ENCODE measurements around the gene KDM2B.

The KDM2B gene

GRCh38 chr12:121513464-121514183 lies 67.2 kb downstream of the KDM2B start:
- Histone ChIP-seq H3K4me3 (ENCODE audit: low read length) (no peak overlapping the region), H3K4me1 (ENCODE audit: control insufficient read depth, insufficient read depth, low read length) (no peaks in the 10 kb centered on the region), H3K27me3 (ENCODE audit: control insufficient read depth, insufficient read depth, low read length) (no peaks in the 10 kb centered on the region), H3K9me3 (ENCODE audit: control insufficient read depth, insufficient read depth, low read length) (no peaks in the 10 kb centered on the region), H3K27ac (ENCODE audit: low read length) (no peak overlapping the region), H3K36me3 (ENCODE audit: control insufficient read depth, insufficient read depth, low read length) (peaks cover 26% of the 10 kb centered on the region)
- WGBS (ENCODE audit: insufficient coverage, insufficient read length): no CpG with 5 or more reads among the region's 17 CpGs
- DNase-seq (ENCODE audit: low read depth, low spot score): no peak

- Histone ChIP-seq H3K4me3 (ENCODE audit: low read length) (no peak overlapping the region), H3K36me3 (ENCODE audit: control insufficient read depth, insufficient read depth, low read length) (peaks cover 29% of the 10 kb centered on the region), H3K4me1 (ENCODE audit: control insufficient read depth, insufficient read depth, low read length) (no peaks in the 10 kb centered on the region), H3K27ac (ENCODE audit: low read length) (no peak overlapping the region), H3K9me3 (ENCODE audit: control insufficient read depth, insufficient read depth, low read length) (no peaks in the 10 kb centered on the region), H3K27me3 (ENCODE audit: control insufficient read depth, insufficient read depth, low read length) (no peaks in the 10 kb centered on the region)
- DNase-seq (ENCODE audit: low read depth, low spot score): no peak
- WGBS (ENCODE audit: insufficient coverage, insufficient read length): no CpG with 5 or more reads among the region's 12 CpGs
Measured at GRCh38 chr12:121512561-121512960, 68.3 kb downstream of the KDM2B start.

GRCh38 chr12:121511916-121512315 lies 68.9 kb downstream of the KDM2B start:
- no peaks in the 10 kb centered on the region for H3K9me3 ChIP-seq (ENCODE audit: control insufficient read depth, insufficient read depth, low read length)
- H3K4me3 ChIP-seq (ENCODE audit: low read length): no peak overlapping the region
- peaks cover 29% of the 10 kb centered on the region for H3K36me3 ChIP-seq (ENCODE audit: control insufficient read depth, insufficient read depth, low read length)
- H3K27me3 ChIP-seq (ENCODE audit: control insufficient read depth, insufficient read depth, low read length): no peaks in the 10 kb centered on the region
- no peak for DNase-seq (ENCODE audit: low read depth, low spot score)
- H3K4me1 ChIP-seq (ENCODE audit: control insufficient read depth, insufficient read depth, low read length): no peaks in the 10 kb centered on the region
- no CpG with 5 or more reads among the region's 12 CpGs for WGBS (ENCODE audit: insufficient coverage, insufficient read length)
- H3K27ac ChIP-seq (ENCODE audit: low read length): no peak overlapping the region

- WGBS (ENCODE audit: insufficient coverage, insufficient read length): no CpG with 5 or more reads among the region's 16 CpGs
- no peak for DNase-seq (ENCODE audit: low read depth, low spot score)
- Histone ChIP-seq H3K27ac (ENCODE audit: low read length) (no peak overlapping the region), H3K36me3 (ENCODE audit: control insufficient read depth, insufficient read depth, low read length) (peaks cover 22% of the 10 kb centered on the region), H3K4me3 (ENCODE audit: low read length) (no peak overlapping the region), H3K4me1 (ENCODE audit: control insufficient read depth, insufficient read depth, low read length) (no peaks in the 10 kb centered on the region), H3K27me3 (ENCODE audit: control insufficient read depth, insufficient read depth, low read length) (no peaks in the 10 kb centered on the region), H3K9me3 (ENCODE audit: control insufficient read depth, insufficient read depth, low read length) (no peaks in the 10 kb centered on the region)
Measured at GRCh38 chr12:121509339-121509738, 71.5 kb downstream of the KDM2B start.

GRCh38 chr12:121508533-121508932 lies 72.3 kb downstream of the KDM2B start:
- Histone ChIP-seq H3K9me3 (ENCODE audit: control insufficient read depth, insufficient read depth, low read length) (no peaks in the 10 kb centered on the region), H3K4me1 (ENCODE audit: control insufficient read depth, insufficient read depth, low read length) (no peaks in the 10 kb centered on the region), H3K27me3 (ENCODE audit: control insufficient read depth, insufficient read depth, low read length) (no peaks in the 10 kb centered on the region), H3K27ac (ENCODE audit: low read length) (no peak overlapping the region), H3K36me3 (ENCODE audit: control insufficient read depth, insufficient read depth, low read length) (peaks cover 23% of the 10 kb centered on the region), H3K4me3 (ENCODE audit: low read length) (no peak overlapping the region)
- WGBS (ENCODE audit: insufficient coverage, insufficient read length): no CpG with 5 or more reads among the region's 11 CpGs
- no peak for DNase-seq (ENCODE audit: low read depth, low spot score)

GRCh38 chr12:121507984-121508383 lies 72.8 kb downstream of the KDM2B start:
- Histone ChIP-seq H3K4me3 (ENCODE audit: low read length) (no peak overlapping the region), H3K9me3 (ENCODE audit: control insufficient read depth, insufficient read depth, low read length) (no peaks in the 10 kb centered on the region), H3K36me3 (ENCODE audit: control insufficient read depth, insufficient read depth, low read length) (peaks cover 20% of the 10 kb centered on the region), H3K4me1 (ENCODE audit: control insufficient read depth, insufficient read depth, low read length) (no peaks in the 10 kb centered on the region), H3K27ac (ENCODE audit: low read length) (no peak overlapping the region), H3K27me3 (ENCODE audit: control insufficient read depth, insufficient read depth, low read length) (no peaks in the 10 kb centered on the region)
- DNase-seq (ENCODE audit: low read depth, low spot score): no peak
- no CpG with 5 or more reads among the region's 3 CpGs for WGBS (ENCODE audit: insufficient coverage, insufficient read length)

GRCh38 chr12:121507245-121507644 lies 73.6 kb downstream of the KDM2B start:
- peaks cover 16% of the 10 kb centered on the region for H3K36me3 ChIP-seq (ENCODE audit: control insufficient read depth, insufficient read depth, low read length)
- H3K4me3 ChIP-seq (ENCODE audit: low read length): no peak overlapping the region
- no peaks in the 10 kb centered on the region for H3K4me1 ChIP-seq (ENCODE audit: control insufficient read depth, insufficient read depth, low read length)
- H3K27ac ChIP-seq (ENCODE audit: low read length): no peak overlapping the region
- DNase-seq (ENCODE audit: low read depth, low spot score): no peak
- H3K9me3 ChIP-seq (ENCODE audit: control insufficient read depth, insufficient read depth, low read length): no peaks in the 10 kb centered on the region
- no peaks in the 10 kb centered on the region for H3K27me3 ChIP-seq (ENCODE audit: control insufficient read depth, insufficient read depth, low read length)
- no CpG with 5 or more reads among the region's 8 CpGs for WGBS (ENCODE audit: insufficient coverage, insufficient read length)

GRCh38 chr12:121505513-121505912 lies 75.3 kb downstream of the KDM2B start:
- no CpG with 5 or more reads among the region's 3 CpGs for WGBS (ENCODE audit: insufficient coverage, insufficient read length)
- Histone ChIP-seq H3K36me3 (ENCODE audit: control insufficient read depth, insufficient read depth, low read length) (peaks cover 19% of the 10 kb centered on the region), H3K27me3 (ENCODE audit: control insufficient read depth, insufficient read depth, low read length) (no peaks in the 10 kb centered on the region), H3K4me1 (ENCODE audit: control insufficient read depth, insufficient read depth, low read length) (no peaks in the 10 kb centered on the region), H3K27ac (ENCODE audit: low read length) (no peak overlapping the region), H3K9me3 (ENCODE audit: control insufficient read depth, insufficient read depth, low read length) (no peaks in the 10 kb centered on the region), H3K4me3 (ENCODE audit: low read length) (no peak overlapping the region)
- DNase-seq (ENCODE audit: low read depth, low spot score): no peak

- no peaks in the 10 kb centered on the region for H3K27me3 ChIP-seq (ENCODE audit: control insufficient read depth, insufficient read depth, low read length)
- DNase-seq (ENCODE audit: low read depth, low spot score): no peak
- WGBS (ENCODE audit: insufficient coverage, insufficient read length): no CpG with 5 or more reads among the region's 13 CpGs
- no peaks in the 10 kb centered on the region for H3K9me3 ChIP-seq (ENCODE audit: control insufficient read depth, insufficient read depth, low read length)
- H3K27ac ChIP-seq (ENCODE audit: low read length): no peak overlapping the region
- no peak overlapping the region for H3K4me3 ChIP-seq (ENCODE audit: low read length)
- H3K36me3 ChIP-seq (ENCODE audit: control insufficient read depth, insufficient read depth, low read length): peaks cover 16% of the 10 kb centered on the region
- H3K4me1 ChIP-seq (ENCODE audit: control insufficient read depth, insufficient read depth, low read length): no peaks in the 10 kb centered on the region
Measured at GRCh38 chr12:121504505-121504904, 76.3 kb downstream of the KDM2B start.

GRCh38 chr12:121503395-121503794 lies 77.4 kb downstream of the KDM2B start:
- no peaks in the 10 kb centered on the region for H3K27me3 ChIP-seq (ENCODE audit: control insufficient read depth, insufficient read depth, low read length)
- no peak overlapping the region for H3K27ac ChIP-seq (ENCODE audit: low read length)
- no CpG with 5 or more reads among the region's 1 CpG for WGBS (ENCODE audit: insufficient coverage, insufficient read length)
- peaks cover 7% of the 10 kb centered on the region for H3K36me3 ChIP-seq (ENCODE audit: control insufficient read depth, insufficient read depth, low read length)
- DNase-seq (ENCODE audit: low read depth, low spot score): no peak
- no peak overlapping the region for H3K4me3 ChIP-seq (ENCODE audit: low read length)
- H3K4me1 ChIP-seq (ENCODE audit: control insufficient read depth, insufficient read depth, low read length): no peaks in the 10 kb centered on the region
- H3K9me3 ChIP-seq (ENCODE audit: control insufficient read depth, insufficient read depth, low read length): no peaks in the 10 kb centered on the region

GRCh38 chr12:121501946-121502345 lies 78.9 kb downstream of the KDM2B start:
- Histone ChIP-seq H3K4me3 (ENCODE audit: low read length) (no peak overlapping the region), H3K27ac (ENCODE audit: low read length) (no peak overlapping the region), H3K9me3 (ENCODE audit: control insufficient read depth, insufficient read depth, low read length) (no peaks in the 10 kb centered on the region), H3K36me3 (ENCODE audit: control insufficient read depth, insufficient read depth, low read length) (peaks cover 7% of the 10 kb centered on the region; the same call in 1 of the 2 replicates), H3K27me3 (ENCODE audit: control insufficient read depth, insufficient read depth, low read length) (no peaks in the 10 kb centered on the region), H3K4me1 (ENCODE audit: control insufficient read depth, insufficient read depth, low read length) (no peaks in the 10 kb centered on the region)
- no peak for DNase-seq (ENCODE audit: low read depth, low spot score)
- WGBS (ENCODE audit: insufficient coverage, insufficient read length): no CpG with 5 or more reads among the region's 9 CpGs

Measured in iPS DF 6.9 (cell line).